Measurements from ENCODE around the gene PLA2G4D. TPM values are rescaled to one million over a fixed set of nuclear protein-coding genes. Genes with fewer than 3 reads are reported as not detected.

Gene PLA2G4D
- total RNA-seq, 4 donors from 2014 or later: 15.0 to 29.6 (median 24.4) TPM

DNA sequence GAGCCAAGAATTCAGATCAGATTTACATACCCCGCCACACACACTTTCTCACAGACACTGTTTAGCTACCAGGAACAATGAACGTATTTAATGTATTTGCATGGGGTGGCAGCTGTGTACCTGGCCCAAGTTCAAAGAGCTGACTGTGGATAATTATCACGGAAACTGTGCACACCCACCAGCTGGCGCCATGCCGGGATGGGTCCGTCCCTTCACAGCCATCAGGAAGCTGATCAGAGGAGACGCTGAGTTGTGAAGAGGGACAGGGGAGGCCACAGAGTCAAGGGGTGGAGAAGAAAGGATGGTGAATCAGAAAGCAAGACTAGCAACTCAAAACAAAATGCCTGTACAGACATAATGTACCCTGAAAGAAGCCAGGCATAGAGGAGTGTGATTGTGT is 13.1 kb upstream of the PLA2G4D start:
- DNase-seq (ENCODE audit: low spot score in 2 of 2): no peak
- Histone ChIP-seq H3K9me3 (no peaks in the 10 kb centered on the region), H3K36me3 (no peaks in the 10 kb centered on the region), H3K27me3 (no peaks in the 10 kb centered on the region), H3K27ac (no peak overlapping the region), H3K4me1 (peaks cover 12% of the 10 kb centered on the region), H3K4me3 (no peak overlapping the region)
- TF ChIP-seq, protein P1, sequence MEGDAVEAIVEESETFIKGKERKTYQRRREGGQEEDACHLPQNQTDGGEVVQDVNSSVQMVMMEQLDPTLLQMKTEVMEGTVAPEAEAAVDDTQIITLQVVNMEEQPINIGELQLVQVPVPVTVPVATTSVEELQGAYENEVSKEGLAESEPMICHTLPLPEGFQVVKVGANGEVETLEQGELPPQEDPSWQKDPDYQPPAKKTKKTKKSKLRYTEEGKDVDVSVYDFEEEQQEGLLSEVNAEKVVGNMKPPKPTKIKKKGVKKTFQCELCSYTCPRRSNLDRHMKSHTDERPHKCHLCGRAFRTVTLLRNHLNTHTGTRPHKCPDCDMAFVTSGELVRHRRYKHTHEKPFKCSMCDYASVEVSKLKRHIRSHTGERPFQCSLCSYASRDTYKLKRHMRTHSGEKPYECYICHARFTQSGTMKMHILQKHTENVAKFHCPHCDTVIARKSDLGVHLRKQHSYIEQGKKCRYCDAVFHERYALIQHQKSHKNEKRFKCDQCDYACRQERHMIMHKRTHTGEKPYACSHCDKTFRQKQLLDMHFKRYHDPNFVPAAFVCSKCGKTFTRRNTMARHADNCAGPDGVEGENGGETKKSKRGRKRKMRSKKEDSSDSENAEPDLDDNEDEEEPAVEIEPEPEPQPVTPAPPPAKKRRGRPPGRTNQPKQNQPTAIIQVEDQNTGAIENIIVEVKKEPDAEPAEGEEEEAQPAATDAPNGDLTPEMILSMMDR (IDR thresholded peaks at IDR 0.05): no peak
- no peak for TF ChIP-seq EP300 (IDR thresholded peaks at IDR 0.05)
- no peak for TF ChIP-seq POLR2AphosphoS5 (IDR thresholded peaks at IDR 0.05)
- TF ChIP-seq POLR2A (IDR thresholded peaks at IDR 0.05): no peak
- 9% methylated on average over 7 of the region's 7 CpGs for WGBS

DNA sequence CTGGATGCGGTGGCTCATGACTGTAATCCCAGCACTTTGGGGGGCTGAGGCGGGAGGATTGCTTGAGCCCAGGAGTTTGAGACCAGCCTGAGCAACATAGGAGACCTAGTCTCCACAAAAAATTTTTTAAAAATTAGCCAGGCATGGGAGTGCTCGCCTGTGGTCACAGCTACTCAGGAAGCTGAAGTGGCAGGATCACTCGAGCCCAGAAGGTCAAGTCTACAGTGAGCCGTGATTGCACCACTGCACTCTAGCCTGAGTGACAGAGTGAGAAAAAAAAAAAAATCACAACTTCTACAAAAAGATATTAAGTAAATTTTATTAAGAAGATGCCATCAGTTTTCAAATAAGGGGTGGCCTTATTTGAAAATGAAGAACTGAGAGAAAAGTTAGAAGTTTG is 11.9 kb upstream of the PLA2G4D start:
- peaks cover 12% of the 10 kb centered on the region for H3K4me1 ChIP-seq
- TF ChIP-seq POLR2A (IDR thresholded peaks at IDR 0.05) (no peak), EP300 (IDR thresholded peaks at IDR 0.05) (no peak), POLR2AphosphoS5 (IDR thresholded peaks at IDR 0.05) (no peak)
- TF ChIP-seq, protein P1 (IDR thresholded peaks at IDR 0.05): no peak
- H3K27ac ChIP-seq: no peak overlapping the region
- 78% methylated on average over 5 of the region's 5 CpGs for WGBS
- H3K27me3 ChIP-seq: no peaks in the 10 kb centered on the region
- no peak for DNase-seq (ENCODE audit: low spot score in 2 of 2)
- H3K36me3 ChIP-seq: no peaks in the 10 kb centered on the region
- no peak overlapping the region for H3K4me3 ChIP-seq
- H3K9me3 ChIP-seq: no peaks in the 10 kb centered on the region

DNA sequence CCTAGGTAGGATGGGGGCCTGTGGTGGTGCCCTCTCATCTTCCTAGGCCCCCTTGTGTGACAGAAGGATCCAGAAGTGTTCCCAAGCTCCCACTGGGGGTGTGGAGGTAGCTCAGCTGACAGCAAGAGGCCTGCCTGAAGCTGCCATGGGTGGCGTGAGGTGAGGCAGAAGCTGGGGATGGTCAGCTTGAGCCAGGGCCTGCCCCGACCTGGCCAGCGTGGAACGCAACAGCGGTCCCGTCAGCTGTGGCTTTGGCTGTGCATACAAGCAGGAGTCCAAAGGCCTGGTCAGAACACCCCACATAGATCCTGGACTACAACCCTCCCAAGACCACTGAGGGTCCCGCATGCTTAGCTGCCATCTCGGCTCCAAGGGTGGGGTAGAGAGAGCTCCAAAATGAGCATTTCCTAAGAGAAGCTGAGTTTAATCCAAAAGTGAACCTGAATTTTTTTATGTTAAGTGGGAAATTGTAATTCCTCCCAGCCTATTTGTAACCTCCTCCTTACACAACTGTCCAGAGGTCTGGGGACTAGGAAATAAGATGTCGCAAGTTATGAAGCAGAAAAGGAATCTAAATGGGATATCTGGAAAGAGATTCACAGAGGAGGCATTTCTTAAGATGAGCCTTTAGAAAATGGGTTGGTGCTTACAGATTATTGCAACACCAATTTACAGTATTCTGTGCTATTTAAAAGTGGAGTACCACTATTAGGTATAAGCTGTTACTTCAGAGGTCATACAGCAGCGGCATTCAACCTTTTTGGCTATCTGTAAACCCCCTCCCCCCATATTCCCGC is 9.9 kb upstream of the PLA2G4D start:
- Histone ChIP-seq H3K27me3 (no peaks in the 10 kb centered on the region), H3K27ac (no peak overlapping the region), H3K36me3 (no peaks in the 10 kb centered on the region), H3K4me1 (peaks cover 23% of the 10 kb centered on the region), H3K4me3 (no peak overlapping the region), H3K9me3 (no peaks in the 10 kb centered on the region)
- TF ChIP-seq EP300 (IDR thresholded peaks at IDR 0.05): no peak
- no peak for TF ChIP-seq POLR2AphosphoS5 (IDR thresholded peaks at IDR 0.05)
- no peak for TF ChIP-seq POLR2A (IDR thresholded peaks at IDR 0.05)
- 95% methylated on average over 11 of the region's 11 CpGs for WGBS
- no peak for DNase-seq (ENCODE audit: low spot score in 2 of 2)

DNA sequence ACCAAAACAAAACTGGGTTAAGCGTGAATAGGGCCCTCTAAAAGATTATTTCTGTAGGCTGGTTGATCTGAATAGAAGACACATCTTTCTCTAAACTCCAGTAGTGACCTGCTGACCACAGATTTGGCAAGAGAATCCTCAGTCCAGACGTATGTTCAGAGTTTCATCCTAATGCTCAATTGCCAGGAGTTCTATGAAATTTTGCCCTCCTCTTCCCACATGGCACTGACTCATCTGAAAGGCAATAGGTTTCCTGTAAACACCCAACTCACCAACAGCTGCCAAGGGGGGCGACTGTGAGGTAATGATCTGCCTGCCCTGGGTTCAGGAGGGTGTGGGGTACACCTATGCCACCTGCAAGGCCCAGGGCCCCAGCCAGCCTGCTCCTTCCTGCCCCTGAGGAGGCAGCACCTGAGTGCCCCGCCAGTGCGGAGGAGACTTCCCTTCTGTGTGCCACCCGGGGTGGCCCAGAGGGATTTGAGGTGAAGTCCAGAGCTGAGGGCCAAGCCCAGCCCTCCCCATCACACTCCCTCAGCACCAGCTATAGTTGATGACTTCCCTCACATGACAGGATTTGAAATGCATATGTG is 8.4 kb upstream of the PLA2G4D start:
- no peak for DNase-seq (ENCODE audit: low spot score in 2 of 2)
- no peaks in the 10 kb centered on the region for H3K9me3 ChIP-seq
- peaks cover 23% of the 10 kb centered on the region for H3K4me1 ChIP-seq
- no peaks in the 10 kb centered on the region for H3K36me3 ChIP-seq
- no peak overlapping the region for H3K4me3 ChIP-seq
- WGBS: 70% methylated on average over 6 of the region's 6 CpGs
- no peaks in the 10 kb centered on the region for H3K27me3 ChIP-seq
- H3K27ac ChIP-seq: no peak overlapping the region
- no peak for TF ChIP-seq EP300 (IDR thresholded peaks at IDR 0.05)
- no peak for TF ChIP-seq POLR2AphosphoS5 (IDR thresholded peaks at IDR 0.05)
- TF ChIP-seq, protein P1 (IDR thresholded peaks at IDR 0.05): no peak
- no peak for TF ChIP-seq POLR2A (IDR thresholded peaks at IDR 0.05)

DNA sequence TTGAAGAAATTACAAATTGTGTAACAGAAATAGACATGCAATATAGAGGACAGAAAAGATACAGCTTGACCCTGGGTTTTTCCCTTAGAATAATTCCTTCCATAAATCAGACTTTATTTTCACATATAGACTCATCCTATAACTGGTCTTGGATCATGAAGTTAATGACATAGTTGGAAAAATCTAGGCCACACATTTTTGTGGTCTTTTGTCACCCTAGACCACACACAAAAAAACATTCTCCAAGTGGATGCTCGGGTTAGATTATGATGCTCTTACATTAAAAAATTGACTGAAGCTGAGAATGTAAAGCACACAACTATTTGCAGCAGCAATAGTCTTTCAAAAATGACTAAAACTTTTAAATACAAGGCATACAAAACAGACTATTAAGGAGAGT is 7.5 kb upstream of the PLA2G4D start:
- TF ChIP-seq, protein P1 (IDR thresholded peaks at IDR 0.05): no peak
- no peaks in the 10 kb centered on the region for H3K27me3 ChIP-seq
- H3K4me3 ChIP-seq: no peak overlapping the region
- H3K9me3 ChIP-seq: no peaks in the 10 kb centered on the region
- H3K36me3 ChIP-seq: no peaks in the 10 kb centered on the region
- no peak overlapping the region for H3K27ac ChIP-seq
- no peak for DNase-seq (ENCODE audit: low spot score in 2 of 2)
- peaks cover 17% of the 10 kb centered on the region for H3K4me1 ChIP-seq
- 81% methylated on average over 1 of the region's 1 CpG for WGBS

Measured in suprapubic skin (tissue), 4 donors.